Activated naive CD4-positive, alpha-beta T cell treated with anti-CD3 and anti-CD28 coated beads, Interleukin-2, amount 50 U/mL, for 72 hours (primary cell): ENCODE measurements around the gene ERF. TPM values are rescaled to one million over a fixed set of nuclear protein-coding genes. Genes with fewer than 3 reads are reported as not detected.
A peak's percentile ranks its signal among the peaks of the same experiment; 100 is the strongest.

Experiments used
- ATAC-seq, 2 donors: fragments of 150-1000 bp; cut with Tn5 transposase; 2 replicates each; pipeline ENCODE4 v1.10.0; 2021; ENCODE audit warnings: mild to moderate bottlenecking in 2 of 2, moderate library complexity in 2 of 2
- DNase-seq, 2 donors: peaks; one replicate each; pipeline ENCODE4 v3.0.0; 2021 to 2022; ENCODE audit warnings: low spot score in 2 of 2
- H3K27ac Mint-ChIP-seq, 2 donors: one replicate each; pipeline ENCODE4 v1.8.0; 2022; ENCODE audit warnings: mild to moderate bottlenecking in 2 of 2, mixed read lengths in 2 of 2
- H3K36me3 Mint-ChIP-seq, 2 donors: one replicate each; pipeline ENCODE4 v1.8.0; 2022; ENCODE audit warnings: mixed read lengths in 2 of 2
- H3K9me3 Mint-ChIP-seq, 2 donors: one replicate each; pipeline ENCODE4 v1.8.0; 2022; ENCODE audit warnings: mixed read lengths in 2 of 2
- total RNA-seq, 2 donors: library from RNA; stranded (reverse); gene quantifications; one replicate each; pipeline ENCODE4 v1.2.3, GENCODE V29; 2022

Gene ERF
- total RNA-seq, 2 donors from 2014 or later = 48.8 to 67.8 TPM

DNA sequence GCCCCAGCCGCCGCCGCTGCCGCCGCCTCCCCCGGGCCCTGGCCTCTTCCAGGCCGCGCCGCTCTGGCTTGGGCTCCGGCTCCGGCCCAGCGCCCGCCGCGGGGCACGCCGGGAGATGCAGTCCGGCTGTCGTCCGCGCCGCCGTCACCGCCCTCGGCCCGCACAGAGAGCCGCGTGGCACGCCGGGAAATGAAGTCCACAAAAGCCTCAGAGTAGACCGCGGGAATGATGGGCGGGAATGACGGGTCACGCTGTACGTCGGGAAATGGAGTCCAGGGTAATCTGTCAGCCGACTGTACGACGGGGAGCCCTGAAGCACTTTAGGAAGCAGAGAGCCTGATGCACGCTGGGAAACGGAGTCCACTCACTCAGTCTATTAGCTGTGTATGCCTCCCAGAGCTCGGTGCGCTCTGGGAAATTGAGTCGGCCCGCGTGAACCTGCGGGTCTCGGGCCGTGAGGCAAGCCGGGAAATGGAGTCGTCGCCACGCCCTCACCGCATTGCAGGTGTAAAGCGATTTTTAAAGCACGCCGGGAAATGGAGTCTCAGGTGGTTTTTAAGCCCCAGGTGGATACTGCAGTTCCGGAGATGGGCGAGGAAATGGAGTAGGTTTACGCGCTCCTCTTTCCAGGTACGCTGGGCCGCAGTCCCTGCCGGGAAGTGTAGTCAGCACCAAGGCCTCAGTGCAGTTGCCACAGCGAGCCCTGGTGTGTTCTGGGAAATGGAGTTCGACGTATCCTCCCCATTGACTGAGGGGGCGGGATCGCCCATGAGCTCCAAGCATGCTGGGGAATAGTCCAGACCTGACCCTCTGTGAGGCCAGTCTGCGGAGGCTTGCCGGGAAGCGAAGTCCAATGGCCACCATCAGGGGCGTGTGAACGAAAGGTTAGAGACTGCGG lies 12.2 kb downstream of the ERF start, which contains the start of gene GSK3A:
Gene GSK3A, minus strand, starts transcription at position 91 of the 898 bp plus-strand sequence. CDS start 137 bp downstream, outside the sequence.
- peak; percentile 75 to 82 for ATAC-seq
- peak within 1 kb of the TSS; percentile 93 to 99 for H3K27ac Mint-ChIP-seq
- no peaks in the 10 kb centered on the region for H3K9me3 Mint-ChIP-seq
- H3K36me3 Mint-ChIP-seq = peaks cover 15 to 27% of the 10 kb centered on the region in 2 donors
- peak; percentile 93 to 94 for DNase-seq

DNA sequence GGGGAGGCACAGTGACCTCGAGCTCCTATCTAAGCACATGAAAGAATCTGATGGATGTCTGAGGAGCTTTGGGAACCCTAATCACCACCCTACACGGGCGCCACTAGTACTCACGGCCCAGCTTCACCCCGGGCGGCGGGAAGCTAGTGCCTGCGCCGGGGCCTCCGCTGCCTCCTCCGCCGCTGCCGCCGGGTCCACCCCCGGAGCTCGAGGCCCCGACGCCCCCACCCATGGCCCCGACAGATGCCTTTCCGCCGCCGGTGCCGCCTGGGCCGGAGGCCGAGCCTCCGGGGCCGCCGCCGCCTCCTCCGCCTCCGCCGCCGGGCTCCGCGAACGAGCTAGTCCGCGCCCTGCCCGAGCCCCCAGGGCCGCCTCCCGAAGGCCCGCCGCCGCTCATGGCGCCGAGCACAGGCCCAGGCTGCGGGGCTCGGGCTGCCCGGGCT lies 12.8 kb downstream of the ERF start:
- DNase-seq (no peak), ATAC-seq (no peak)
- Mint-ChIP-seq H3K9me3 (no peaks in the 10 kb centered on the region), H3K36me3 (peaks cover 15 to 27% of the 10 kb centered on the region in 2 donors), H3K27ac (peak overlapping the region; percentile 93 to 97)

DNA sequence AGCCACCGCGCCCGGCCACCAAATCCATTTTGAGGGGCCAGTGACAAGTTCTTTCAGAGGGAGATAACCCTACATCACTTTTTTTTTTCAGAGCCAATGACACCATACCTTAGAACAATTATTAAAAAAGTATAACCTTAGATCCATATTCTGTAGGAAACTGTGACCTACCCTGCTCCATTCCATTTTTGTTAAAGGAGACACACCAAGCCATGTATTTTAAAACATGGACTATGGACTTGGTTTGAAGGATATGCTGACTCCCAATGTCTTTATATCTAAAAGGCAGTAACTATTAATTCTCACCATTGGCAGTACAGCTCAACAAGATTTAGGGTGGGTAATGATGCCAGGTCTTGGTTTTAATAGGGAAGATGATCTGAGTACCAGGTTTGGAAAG lies 13.6 kb downstream of the ERF start:
- H3K9me3 Mint-ChIP-seq = no peaks in the 10 kb centered on the region
- peak overlapping the region; percentile 93 to 97 for H3K27ac Mint-ChIP-seq
- H3K36me3 Mint-ChIP-seq = peaks cover 20 to 32% of the 10 kb centered on the region in 2 donors
- DNase-seq = no peak
- ATAC-seq = no peak

GRCh38 chr19:42239544-42240220 lies 15.2 kb downstream of the ERF start:
- DNase-seq = no peak
- H3K27ac Mint-ChIP-seq = peak overlapping the region; percentile 42 to 94
- no peak for ATAC-seq
- peaks cover 18 to 41% of the 10 kb centered on the region in 2 donors for H3K36me3 Mint-ChIP-seq
- H3K9me3 Mint-ChIP-seq = no peaks in the 10 kb centered on the region

DNA sequence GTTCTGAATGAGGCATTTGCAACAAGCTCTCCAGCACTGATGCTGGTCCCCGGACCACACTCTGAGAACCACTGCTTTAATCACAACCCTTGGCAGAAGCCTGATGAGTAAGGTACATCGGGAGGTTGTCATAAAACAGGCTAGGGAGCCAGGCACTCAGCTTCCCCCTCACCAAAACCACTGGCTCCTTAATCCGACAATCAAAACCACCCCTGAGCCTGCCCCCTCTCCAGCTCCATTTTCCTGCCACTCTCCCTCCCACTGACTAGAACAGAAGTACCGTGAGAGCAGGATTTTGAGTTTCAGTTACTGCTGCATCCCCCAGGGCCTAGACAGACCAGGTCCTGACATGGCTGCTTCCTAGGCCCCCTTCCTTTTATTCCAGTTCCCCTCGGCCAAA lies 19.7 kb downstream of the ERF start:
- no peak for DNase-seq
- H3K27ac Mint-ChIP-seq = peak overlapping the region; percentile 29 to 87
- peaks cover 7 to 25% of the 10 kb centered on the region in 2 donors for H3K36me3 Mint-ChIP-seq
- no peak for ATAC-seq
- no peaks in the 10 kb centered on the region for H3K9me3 Mint-ChIP-seq

GRCh38 chr19:42234364-42234763 lies 20.6 kb downstream of the ERF start:
- no peak for DNase-seq
- no peaks in the 10 kb centered on the region for H3K9me3 Mint-ChIP-seq
- ATAC-seq = no peak
- peaks cover 7 to 20% of the 10 kb centered on the region in 2 donors for H3K36me3 Mint-ChIP-seq
- H3K27ac Mint-ChIP-seq = peak overlapping the region in 1 of 2 donors; percentile 54

DNA sequence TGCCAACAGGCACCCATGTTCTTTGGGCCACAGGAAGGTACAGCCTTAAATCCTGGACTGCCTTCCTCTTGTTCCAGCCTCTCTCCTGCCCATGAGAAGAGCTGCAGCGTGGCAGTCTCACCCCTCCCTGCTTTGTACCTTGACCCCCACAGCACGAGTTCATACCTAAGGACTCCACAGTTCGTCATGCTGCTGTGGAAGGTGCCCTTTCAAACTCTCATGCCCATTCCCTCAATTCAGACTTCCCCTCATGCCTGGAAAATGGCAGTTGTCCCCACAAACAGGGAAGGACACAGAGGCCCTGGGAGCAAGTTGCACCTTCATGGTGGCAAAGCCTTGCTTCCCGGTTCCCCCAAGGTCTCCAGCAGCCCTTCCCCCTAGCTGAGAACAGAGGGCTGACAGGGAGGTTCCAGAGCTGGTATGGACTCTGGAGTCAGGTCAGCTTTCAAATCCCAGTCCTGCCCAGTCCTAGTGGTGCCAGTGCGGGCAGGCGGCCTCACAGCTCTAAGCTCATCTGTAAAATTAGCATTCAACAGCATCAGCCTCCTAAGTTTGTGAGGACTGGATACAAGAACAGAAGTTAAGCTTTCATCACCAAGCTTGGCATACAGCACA lies 21.1 kb downstream of the ERF start:
- H3K27ac Mint-ChIP-seq = peak overlapping the region in 1 of 2 donors; percentile 79

GRCh38 chr19:42233106-42233505 lies 21.8 kb downstream of the ERF start:
- no peaks in the 10 kb centered on the region for H3K9me3 Mint-ChIP-seq
- H3K36me3 Mint-ChIP-seq = peaks cover 7 to 16% of the 10 kb centered on the region in 2 donors
- DNase-seq (no peak), ATAC-seq (no peak)
- H3K27ac Mint-ChIP-seq = peak overlapping the region in 1 of 2 donors; percentile 22

More for the DNA sequence above, 21.1 kb downstream of the ERF start:
- ATAC-seq = no peak
- no peak for DNase-seq
- peaks cover 7 to 16% of the 10 kb centered on the region in 2 donors for H3K36me3 Mint-ChIP-seq
- H3K9me3 Mint-ChIP-seq = no peaks in the 10 kb centered on the region

DNA sequence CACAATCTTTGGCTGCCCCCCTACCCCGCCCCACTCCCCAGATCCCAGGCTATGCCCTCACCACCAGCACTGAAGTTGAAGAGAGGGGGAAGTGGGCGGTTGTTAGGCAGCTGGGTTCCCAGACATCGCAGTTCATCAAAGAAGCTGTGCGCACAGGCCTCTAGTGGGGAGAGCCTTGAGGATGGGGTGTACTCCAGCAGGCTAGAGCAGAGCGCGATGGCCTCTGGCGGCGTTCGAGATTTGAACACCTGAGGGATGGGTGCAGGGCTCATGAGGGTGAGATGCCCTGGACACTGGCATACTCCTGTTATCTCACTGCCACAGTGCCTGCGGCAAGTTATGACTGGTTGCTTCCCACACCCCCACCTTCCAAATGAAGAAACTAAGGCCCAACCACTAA lies 22.5 kb downstream of the ERF start:
- H3K9me3 Mint-ChIP-seq = no peaks in the 10 kb centered on the region
- peaks cover 7 to 16% of the 10 kb centered on the region in 2 donors for H3K36me3 Mint-ChIP-seq
- H3K27ac Mint-ChIP-seq = peak overlapping the region in 1 of 2 donors; percentile 29
- DNase-seq (no peak), ATAC-seq (no peak)

- H3K27ac Mint-ChIP-seq = no peak overlapping the region
- ATAC-seq (peak in 1 of 2 donors; percentile 21), DNase-seq (no peak)
- H3K36me3 Mint-ChIP-seq = peaks cover 7 to 15% of the 10 kb centered on the region in 2 donors
- no peaks in the 10 kb centered on the region for H3K9me3 Mint-ChIP-seq
Observed at GRCh38 chr19:42230571-42230970, 24.4 kb downstream of the ERF start.

DNA sequence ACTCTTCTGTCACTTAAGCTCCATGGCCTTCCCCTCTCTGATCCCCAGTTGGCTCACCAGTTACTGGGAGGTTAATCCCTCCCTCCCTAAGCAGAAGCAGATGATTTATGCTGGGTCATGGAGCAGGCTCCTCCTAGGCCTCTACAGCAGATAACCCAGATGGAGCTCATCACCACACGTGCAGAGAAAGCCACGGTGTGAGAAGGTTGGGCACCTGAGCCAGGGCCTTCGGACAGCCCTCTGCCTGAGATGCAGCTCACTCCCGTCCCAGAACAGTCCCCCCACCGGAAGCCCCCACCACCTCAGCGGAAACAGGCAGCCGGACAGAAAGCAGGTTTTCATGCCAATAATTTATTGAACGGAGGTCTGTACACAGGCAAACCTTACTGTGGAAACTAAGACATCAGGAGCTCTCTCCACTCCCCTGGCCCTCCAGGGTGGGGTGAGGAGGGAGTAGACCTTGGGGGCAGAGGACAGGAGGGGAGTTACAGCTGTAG lies 25.0 kb downstream of the ERF start:
- Mint-ChIP-seq H3K36me3 (peaks cover 7 to 9% of the 10 kb centered on the region in 2 donors), H3K27ac (peak overlapping the region; percentile 47 to 80), H3K9me3 (no peaks in the 10 kb centered on the region)
- ATAC-seq (peak in 1 of 2 donors; percentile 25), DNase-seq (no peak)

GRCh38 chr19:42229301-42229854 lies 25.6 kb downstream of the ERF start:
- peak overlapping the region; percentile 47 to 80 for H3K27ac Mint-ChIP-seq
- no peaks in the 10 kb centered on the region for H3K9me3 Mint-ChIP-seq
- H3K36me3 Mint-ChIP-seq = peaks cover 7 to 9% of the 10 kb centered on the region in 2 donors
- peak in 1 of 2 donors; percentile 6 for ATAC-seq
- no peak for DNase-seq

- H3K9me3 Mint-ChIP-seq = no peaks in the 10 kb centered on the region
- no peak for DNase-seq
- peak overlapping the region; percentile 43 to 47 for H3K27ac Mint-ChIP-seq
- H3K36me3 Mint-ChIP-seq = peaks cover 7 to 9% of the 10 kb centered on the region in 2 donors
- ATAC-seq = no peak
Observed at GRCh38 chr19:42228641-42229040, 26.3 kb downstream of the ERF start.

DNA sequence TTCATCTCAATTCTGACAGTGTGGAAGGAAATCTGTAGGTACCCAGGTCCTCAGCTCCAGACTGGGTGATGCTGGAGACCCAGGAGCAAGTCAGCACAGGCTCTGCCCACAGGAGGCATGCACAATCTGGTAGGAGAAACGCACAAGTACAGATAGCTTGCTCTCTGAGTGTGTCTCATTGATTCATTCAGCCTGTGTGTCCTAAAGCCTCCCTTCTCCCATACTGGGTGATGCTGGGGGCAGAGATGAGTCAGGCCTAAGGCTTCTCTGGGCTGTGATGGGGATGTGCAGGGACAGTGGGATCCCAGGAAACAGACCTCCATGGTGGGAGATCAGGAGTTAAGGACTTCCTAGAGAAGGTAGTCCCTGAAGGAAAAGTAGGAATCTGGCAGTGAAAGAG lies 28.0 kb downstream of the ERF start:
- no peaks in the 10 kb centered on the region for H3K9me3 Mint-ChIP-seq
- H3K27ac Mint-ChIP-seq = peak overlapping the region in 1 of 2 donors; percentile 41
- ATAC-seq (no peak), DNase-seq (no peak)
- H3K36me3 Mint-ChIP-seq = peaks cover 7 to 20% of the 10 kb centered on the region in 2 donors

GRCh38 chr19:42225718-42226292 lies 29.1 kb downstream of the ERF start:
- DNase-seq (no peak), ATAC-seq (no peak)
- Mint-ChIP-seq H3K36me3 (peaks cover 7 to 22% of the 10 kb centered on the region in 2 donors), H3K9me3 (no peaks in the 10 kb centered on the region), H3K27ac (no peak overlapping the region)
